HG03571 (cell line): Measurements from ENCODE around the gene SPIN2B.
"Not testable (repeated sequence)": the region's sequence is repeated elsewhere in the genome, so short reads cannot be mapped to it uniquely, and the experiment has no call there.

ENCODE experiments used
- ATAC-seq: cut with Tn5 transposase; IDR thresholded peaks from one replicate; pipeline ENCODE4 v1.9.1; 2021; ENCODE audit not compliant: unreplicated experiment

SPIN2B gene

GRCh38 chrX:57121162-57121755, at the start of gene SPIN2B:
Gene SPIN2B, minus strand, starts transcription at chrX:57121548.
- ATAC-seq, result peak; percentile 100

- no peak for ATAC-seq
Observed at GRCh38 chrX:57156397-57157049, 35.2 kb upstream of the SPIN2B start.

- ATAC-seq, result no peak
Observed at GRCh38 chrX:57155171-57155570, 33.8 kb upstream of the SPIN2B start.

DNA sequence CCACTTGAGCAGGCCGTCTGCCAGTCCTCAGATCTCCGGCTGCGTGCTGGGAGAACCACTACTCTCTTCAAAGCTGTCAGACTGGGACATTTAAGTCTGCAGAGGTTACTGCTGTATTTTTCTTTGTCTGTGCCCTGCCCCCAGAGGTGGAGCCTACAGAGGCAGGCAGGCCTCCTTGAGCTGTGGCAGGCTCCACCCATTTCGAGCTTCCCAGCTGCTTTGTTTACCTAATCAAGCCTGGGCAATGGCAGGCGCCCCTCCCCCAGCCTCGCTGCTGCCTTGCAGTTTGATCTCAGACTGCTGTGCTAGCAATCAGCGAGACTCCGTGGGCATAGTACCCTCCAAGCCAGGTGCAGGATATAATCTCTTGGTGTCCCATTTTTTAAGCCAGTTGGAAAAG, 30.9 kb upstream of the SPIN2B start:
- not testable (repeated sequence) for ATAC-seq

- ATAC-seq, result no peak
Observed at GRCh38 chrX:57138674-57139073, 17.3 kb upstream of the SPIN2B start.

GRCh38 chrX:57137501-57137900, 16.2 kb upstream of the SPIN2B start:
- ATAC-seq, result no peak

- ATAC-seq, result not testable (repeated sequence)
Observed at GRCh38 chrX:57137073-57137472, 15.7 kb upstream of the SPIN2B start, which contains the start of gene SPIN2A. Gene SPIN2A, minus strand, starts transcription at chrX:57137397. Its CDS starts 800 bp downstream, at chrX:57136597.

- ATAC-seq, result not testable (repeated sequence)
Observed at GRCh38 chrX:57136589-57136988, 15.2 kb upstream of the SPIN2B start.

- ATAC-seq, result no peak
Observed at GRCh38 chrX:57135287-57135686, 13.9 kb upstream of the SPIN2B start.

DNA sequence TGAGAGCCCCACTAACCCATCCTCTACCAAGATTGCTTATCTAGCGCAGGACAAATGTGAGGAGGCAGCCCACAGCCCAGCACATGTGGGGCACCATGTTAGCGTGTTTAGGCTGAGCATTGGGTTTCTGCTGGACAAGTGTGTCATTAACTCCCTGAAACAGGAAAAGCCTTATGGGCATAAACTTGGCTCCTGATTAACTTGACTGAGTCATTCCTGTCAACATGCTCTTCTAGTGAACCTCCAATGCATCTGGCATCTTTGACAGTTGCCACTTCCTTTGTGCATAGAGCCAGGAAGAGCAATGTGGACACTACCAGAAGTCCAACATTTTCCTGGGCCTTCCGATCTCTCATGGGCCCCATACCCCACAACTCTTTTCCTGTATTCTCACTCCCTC, 13.4 kb upstream of the SPIN2B start:
- ATAC-seq, result no peak

- ATAC-seq, result no peak
Observed at GRCh38 chrX:57133706-57134105, 12.4 kb upstream of the SPIN2B start.

GRCh38 chrX:57133284-57133683, 11.9 kb upstream of the SPIN2B start:
- not testable (repeated sequence) for ATAC-seq

- no peak for ATAC-seq
Observed at GRCh38 chrX:57132046-57132445, 10.7 kb upstream of the SPIN2B start.

GRCh38 chrX:57121816-57122215, 468 bp upstream of the SPIN2B start:
- ATAC-seq, result no peak

DNA sequence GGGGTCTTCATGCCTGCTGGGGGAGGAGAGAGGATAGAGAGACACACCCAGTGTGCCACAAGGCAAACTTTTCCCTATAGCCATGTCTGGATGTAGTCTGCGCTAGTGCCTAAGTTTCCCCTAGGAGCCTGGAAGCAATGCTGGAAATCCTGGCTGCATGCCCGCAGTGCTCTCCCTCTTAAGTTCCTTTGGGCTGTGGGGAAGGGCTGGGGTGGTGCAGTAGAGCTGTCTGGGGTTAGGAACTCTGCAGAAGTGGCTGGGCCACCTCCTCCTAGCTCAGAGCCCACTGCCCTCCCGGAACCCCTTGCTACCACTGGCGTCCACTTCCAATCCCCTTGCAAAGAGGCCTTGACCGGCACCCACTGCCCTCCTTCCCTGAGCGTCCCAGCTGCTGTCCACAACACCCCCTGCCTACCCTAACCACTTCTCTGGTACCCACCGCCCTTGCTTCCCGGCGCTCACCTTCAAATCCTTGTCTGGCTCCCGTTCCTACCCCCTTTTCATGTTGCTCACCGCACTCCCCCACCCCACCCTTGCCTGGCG, 658 bp downstream of the SPIN2B start:
- ATAC-seq, result not testable (repeated sequence)

GRCh38 chrX:57119416-57119815, 1.9 kb downstream of the SPIN2B start:
- no peak for ATAC-seq

DNA sequence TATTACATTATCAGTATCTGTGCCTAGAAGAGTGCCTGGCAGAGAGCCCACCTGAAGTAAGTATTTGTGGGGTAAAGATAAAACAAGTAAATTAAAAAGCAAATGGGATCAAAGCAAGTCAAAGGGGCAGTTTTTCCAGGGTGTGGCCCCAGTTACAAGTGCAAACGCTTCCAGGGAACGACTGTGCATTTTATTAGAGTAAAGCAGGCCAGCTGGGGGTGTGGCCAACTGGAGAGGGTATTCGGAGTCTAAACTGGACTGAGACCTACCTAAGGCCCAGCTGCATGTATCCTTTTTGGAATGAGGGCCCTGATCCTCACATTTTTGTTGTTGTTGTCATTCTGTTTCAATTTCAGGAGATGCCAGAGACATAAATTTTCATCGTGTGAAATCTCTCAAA, 3.8 kb downstream of the SPIN2B start:
- ATAC-seq, result not testable (repeated sequence)

- no peak for ATAC-seq
Observed at GRCh38 chrX:57104921-57105398, 16.4 kb downstream of the SPIN2B start.

DNA sequence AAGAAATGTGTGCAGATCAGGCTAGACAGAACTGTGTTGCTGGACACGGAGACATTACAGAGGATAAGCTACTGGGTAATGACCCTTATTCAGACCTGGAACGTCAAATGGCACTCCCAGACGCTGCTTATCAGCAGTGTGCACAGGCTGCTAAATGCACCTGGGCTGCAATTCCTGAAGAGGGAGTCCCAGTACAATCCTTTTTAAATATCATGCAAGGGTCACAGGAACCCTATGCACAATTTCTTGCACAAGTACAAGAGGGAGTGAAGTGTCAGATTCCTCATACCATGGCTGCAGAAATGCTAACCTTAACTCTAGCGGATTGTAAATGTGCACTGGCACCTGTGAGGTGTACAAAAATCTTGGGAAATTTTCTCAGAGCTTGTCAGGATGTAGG, 16.9 kb downstream of the SPIN2B start:
- ATAC-seq, result no peak

DNA sequence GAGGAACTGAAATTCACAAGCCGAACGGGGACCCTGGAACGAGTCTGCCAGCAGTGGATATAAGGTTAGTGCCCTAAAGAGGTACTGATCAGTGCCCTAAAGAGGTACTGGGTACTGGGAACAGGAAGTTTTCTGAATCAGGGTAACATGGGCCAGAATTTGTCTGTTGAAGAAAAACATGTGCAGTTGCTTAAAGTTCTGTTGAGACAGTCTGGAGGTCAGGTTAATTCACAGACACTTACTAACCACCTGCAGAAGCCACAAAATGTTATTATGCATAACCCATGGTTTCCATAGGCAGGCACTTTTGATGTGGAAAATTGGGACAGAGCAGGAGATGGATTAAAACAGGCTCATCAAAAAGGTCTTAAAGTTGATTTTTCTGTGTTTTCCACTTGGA, 17.9 kb downstream of the SPIN2B start:
- no peak for ATAC-seq

- ATAC-seq, result not testable (repeated sequence)
Observed at GRCh38 chrX:57102918-57103317, 18.4 kb downstream of the SPIN2B start.

- ATAC-seq, result no peak
Observed at GRCh38 chrX:57083143-57083542, 38.2 kb downstream of the SPIN2B start.
